Stimulated activated CD4-positive, alpha-beta T cell treated with anti-CD3 and anti-CD28 coated beads, Interleukin-1b, Interleukin-23, amount 100 ng/mL, for 24 hours (primary cell): ENCODE measurements around the gene VPS4B.
"Not testable (repeated sequence)": the region's sequence is repeated elsewhere in the genome, so short reads cannot be mapped to it uniquely, and the experiment has no call there.

Experiments used
- DNase-seq, 4 experiments: peaks; one replicate each; pipeline ENCODE4 v3.0.0-alpha.2; 2020; ENCODE audit warnings: low read depth in 4 of 4, low spot score in 1 of 4

Gene VPS4B

DNA sequence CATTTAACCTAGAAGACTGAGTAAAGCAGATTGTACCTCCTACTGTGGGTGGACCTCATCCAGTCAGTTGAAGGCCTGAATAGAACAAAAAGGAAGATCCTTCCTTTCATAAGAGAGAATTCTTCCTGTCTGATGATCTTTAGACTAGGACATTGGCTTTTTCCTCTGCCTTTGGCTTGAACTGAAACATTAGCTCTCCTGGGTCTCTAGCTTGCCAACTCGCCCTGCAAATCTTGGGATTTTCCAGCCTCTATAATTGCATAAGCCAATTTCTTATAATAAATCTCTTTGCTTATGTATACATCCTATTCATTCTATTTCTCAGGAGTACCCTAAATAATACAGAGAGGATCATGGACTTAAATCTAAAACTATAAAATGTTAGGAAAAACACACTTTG lies 49.1 kb downstream of the VPS4B start:
- DNase-seq, result no peak

DNA sequence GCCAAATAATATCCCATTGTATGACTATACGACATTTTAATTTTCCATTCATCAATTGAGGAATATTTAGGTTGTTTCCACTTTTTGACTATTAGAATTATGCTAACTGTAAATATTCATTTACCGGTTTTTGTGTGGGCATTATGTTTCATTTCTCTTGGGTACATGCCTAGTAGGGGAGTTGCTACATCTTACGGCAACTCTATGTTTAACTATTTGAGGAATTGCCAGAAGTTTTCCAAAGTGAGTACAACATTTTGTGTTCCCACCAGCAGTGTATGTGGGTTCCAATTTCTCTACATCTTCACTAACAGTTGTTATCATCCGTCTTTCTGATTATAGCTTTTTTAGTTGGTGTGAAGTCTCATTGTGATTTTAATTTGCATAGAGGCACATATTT lies 53.7 kb downstream of the VPS4B start:
- no peak for DNase-seq

DNA sequence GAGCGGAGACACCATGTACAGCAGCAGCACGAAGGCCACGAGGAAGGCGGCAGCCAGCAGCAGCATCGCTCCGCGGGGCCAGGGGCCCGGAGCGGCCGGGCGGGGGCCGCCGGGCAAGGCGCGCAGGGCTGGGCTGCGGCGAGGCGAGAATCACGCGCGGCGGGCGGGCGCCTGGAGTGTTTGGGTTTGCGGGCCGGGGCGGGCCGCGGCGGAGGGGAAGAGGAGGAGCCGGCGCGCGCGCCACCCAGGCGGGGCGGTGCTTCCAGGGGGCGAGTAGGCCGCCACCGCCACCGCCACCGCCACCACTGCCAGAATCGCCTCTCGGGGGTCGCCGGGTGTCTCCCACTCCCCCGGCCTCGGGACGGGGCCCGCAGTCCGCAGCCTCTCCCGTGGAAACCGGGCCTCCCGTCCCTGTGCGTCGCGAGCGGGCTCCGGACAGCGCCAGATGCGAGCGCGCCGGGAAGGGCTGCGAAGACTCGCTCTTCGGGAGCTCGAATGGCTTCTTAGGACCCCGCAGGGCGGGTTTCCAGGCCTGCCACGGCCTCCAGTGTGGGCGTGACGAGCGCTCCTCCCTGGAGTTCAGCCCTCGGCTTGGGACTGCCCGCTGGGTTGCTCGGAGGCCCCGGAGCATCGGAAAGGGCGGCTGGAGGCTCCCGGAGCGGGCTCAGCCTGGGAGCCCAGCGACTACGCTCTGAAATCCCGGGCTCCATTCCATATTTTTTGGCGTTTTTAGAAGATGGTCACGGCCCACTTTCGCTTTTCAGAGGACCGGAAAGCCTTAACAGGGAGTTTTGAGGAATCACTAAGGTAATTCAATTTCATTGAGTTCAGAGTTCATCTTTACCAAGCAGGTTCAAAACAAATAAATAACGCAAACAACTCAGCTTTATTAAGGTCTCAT lies 55.0 kb downstream of the VPS4B start, which contains the start of gene KDSR:
TSS of gene KDSR (minus strand) at position 154 of the 901 bp plus-strand sequence. CDS start at position 66, 88 bp downstream.
- DNase-seq, result peak; percentile 41 to 76 (median 69)

DNA sequence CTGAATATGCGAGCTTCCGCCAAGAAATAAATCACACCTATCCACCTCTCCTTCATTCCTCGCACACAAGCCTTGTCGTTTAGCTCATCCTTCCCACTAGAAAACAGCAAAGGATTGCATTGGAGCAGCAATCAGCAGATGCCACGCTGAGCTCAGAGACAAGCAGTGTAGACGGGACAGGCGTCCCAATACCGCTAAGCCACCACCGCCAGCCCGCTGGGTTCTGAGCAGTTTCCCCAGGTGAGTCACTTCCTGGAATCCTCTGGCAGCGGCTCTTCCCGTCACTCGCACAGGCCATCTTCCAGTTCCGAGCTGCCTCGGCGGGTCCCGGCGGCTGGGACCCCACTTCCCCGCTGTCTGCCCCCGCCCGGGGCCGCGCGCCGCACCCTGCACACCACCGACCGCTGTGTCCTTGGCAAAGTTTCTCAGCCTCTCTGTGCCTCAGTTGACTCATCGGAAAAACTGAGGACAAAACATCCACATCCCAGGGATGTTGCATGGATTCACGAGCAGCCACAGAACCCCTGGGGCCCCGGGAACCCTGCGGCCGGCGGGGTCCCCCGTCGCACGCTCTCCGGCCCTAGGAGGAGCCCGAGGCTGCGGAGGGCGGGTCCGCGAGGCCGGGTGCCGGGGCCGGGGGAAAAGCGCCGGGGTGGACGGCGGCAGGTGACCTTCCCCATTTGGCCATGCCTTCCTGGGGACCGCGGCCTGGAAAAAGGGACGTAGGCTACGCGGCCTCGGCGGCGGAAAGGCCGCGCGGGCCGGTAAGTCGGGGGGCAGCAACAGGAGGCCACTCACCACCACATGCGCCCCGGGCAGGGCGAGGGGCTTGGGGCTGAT lies 55.8 kb downstream of the VPS4B start:
- DNase-seq, result peak; percentile 26 to 73 (median 51)

GRCh38 chr18:63365876-63366212 lies 56.4 kb downstream of the VPS4B start:
- DNase-seq, result peak in 1 of 4 experiments; percentile 1

DNA sequence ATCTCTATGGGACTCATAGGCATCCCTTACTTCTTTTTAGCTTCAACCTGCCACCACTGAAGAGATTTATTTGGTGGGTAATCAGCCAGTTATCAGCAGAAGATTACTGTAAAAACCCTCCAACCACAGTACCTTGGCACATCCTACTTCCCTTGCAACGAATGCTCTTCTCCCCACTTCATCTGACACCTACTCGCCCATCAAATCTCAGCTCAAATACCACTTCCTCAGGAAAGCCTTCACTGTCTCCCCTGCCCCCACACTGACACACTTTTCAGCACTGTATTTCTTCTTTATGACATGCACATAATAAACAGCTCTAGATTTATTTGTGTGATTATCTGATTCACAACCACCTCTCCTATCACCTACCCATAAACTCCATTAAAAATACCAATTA lies 58.3 kb downstream of the VPS4B start:
- DNase-seq, result no peak

DNA sequence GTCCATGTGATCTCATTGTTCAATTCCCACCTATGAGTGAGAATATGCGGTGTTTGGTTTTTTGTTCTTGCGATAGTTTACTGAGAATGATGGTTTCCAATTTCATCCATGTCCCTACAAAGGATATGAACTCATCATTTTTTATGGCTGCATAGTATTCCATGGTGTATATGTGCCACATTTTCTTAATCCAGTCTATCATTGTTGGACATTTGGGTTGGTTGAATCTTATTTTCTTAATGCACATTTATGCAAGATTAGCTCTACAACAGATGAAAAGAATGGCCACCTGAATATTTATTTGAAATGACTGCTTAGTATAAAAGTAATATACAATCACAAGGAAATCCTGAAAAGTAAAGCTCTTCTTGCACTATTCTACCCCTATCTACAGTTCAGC lies 58.9 kb downstream of the VPS4B start:
- DNase-seq, result not testable (repeated sequence)

GRCh38 chr18:63356272-63356896 lies 65.9 kb downstream of the VPS4B start:
- DNase-seq, result no peak

GRCh38 chr18:63350230-63350629 lies 72.0 kb downstream of the VPS4B start:
- no peak for DNase-seq

GRCh38 chr18:63348508-63349136 lies 73.7 kb downstream of the VPS4B start:
- no peak for DNase-seq

DNA sequence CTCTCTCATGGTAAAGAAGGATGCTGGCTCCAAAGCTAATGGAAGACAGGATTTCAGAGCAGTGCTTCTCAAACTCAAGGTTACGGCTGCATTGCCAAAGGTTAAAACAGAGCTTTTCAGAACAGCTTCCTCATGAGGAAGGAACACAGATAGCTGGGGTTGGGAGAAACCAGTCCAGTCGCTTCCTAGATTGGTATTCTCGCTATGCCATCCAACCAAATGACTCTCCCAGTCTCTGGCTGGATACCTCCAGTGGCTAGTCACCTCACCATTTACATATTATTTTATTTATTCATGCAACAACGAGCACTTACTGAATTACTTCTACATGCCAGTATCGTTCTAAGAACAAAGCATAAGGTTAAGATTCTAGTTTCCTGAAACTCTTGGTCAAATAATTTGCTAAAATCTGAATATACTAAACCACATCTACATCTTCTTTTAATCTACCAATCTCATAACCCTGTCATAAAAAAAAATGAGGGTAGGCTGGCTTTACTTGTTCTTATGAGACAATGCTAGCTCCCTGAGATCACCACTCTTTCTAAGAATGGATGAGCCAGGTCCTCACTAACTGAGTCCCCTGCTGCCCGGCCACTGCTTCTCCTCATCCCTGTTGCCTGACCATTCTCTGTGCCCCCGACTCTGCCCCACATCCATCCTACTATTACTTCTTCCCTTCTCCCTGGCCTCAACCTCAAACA lies 75.6 kb downstream of the VPS4B start:
- no peak for DNase-seq

GRCh38 chr18:63346031-63346430 lies 76.2 kb downstream of the VPS4B start:
- DNase-seq, result no peak

DNA sequence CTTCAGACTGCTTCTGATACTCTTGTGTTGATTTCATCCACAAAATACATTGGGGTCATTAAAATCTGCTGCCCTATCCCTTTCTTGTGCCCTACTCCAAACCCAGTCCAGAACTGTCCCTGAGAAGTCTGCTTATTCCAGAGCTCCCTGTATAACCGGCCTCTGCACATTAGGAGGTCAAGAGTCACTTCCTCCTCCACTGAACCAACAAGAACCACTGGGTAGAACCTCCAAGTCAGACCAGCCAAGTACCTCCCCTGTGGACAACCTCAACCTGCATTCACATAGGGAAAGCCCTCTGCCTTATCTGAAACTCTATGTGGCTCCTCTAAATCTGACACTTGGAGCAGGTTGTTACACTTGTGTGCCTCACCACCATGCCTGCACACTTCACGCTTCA lies 77.4 kb downstream of the VPS4B start:
- DNase-seq, result no peak

DNA sequence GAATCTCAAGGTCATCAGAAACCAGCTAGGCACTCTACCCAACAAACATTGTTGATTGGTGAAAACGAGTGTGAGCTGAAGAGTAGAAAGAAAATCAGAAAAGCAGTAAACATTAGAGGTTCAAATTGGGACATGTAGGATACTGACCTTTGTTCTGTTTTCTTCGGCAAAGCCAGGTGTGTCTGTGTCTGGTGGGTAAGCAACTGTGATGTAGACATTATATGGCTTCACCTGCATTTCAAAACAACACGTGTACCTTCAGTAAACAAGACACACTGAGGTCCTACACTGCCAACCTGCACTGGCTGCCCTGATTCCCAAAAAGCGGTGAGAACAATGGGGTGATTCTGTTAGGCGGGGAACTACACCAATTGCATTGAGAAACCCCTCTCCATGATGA lies 78.0 kb downstream of the VPS4B start:
- DNase-seq, result no peak

GRCh38 chr18:63342206-63342605 lies 80.1 kb downstream of the VPS4B start:
- no peak for DNase-seq

GRCh38 chr18:63339920-63340484 lies 82.3 kb downstream of the VPS4B start:
- DNase-seq, result peak in 1 of 4 experiments; percentile 8
